Right lobe of liver (tissue), 6 donors: ENCODE results near the gene ENGASE. TPM values are rescaled to one million over a fixed set of nuclear protein-coding genes. Genes with fewer than 3 reads are reported as not detected.
A peak's percentile ranks its signal among the peaks of the same experiment; 100 is the strongest.
"Not testable (repeated sequence)": the region's sequence is repeated elsewhere in the genome, so short reads cannot be mapped to it uniquely, and the experiment has no call there.

Experiments used
- ATAC-seq, 4 donors: fragments of 200-7000 bp; cut with Tn5 transposase; one replicate each; pipeline ENCODE4 v1.9.1; 2020; ENCODE audit warnings: mild to moderate bottlenecking in 4 of 4, moderate library complexity in 4 of 4
- DNase-seq, 3 donors: peaks; one replicate each; pipeline ENCODE4 v3.0.0-alpha.2; 2020
- H3K27ac ChIP-seq, 3 donors: fragments of 200-600 bp; one replicate each; pipeline ENCODE4 v1.8.0; 2022
- H3K27me3 ChIP-seq, 2 donors: fragments of 200-600 bp; one replicate each; pipeline ENCODE4 v1.8.0; 2022
- H3K36me3 ChIP-seq, 4 donors: fragments of 200-600 bp; sonication (generic) in 1 of 4; one replicate each; pipeline versions ENCODE4 v1.5.1 to v1.8.0; 2017 to 2022; ENCODE audit warnings: control low read depth in 1 of 4
- H3K4me1 ChIP-seq, 4 donors: fragments of 200-600 bp; sonication (generic) in 1 of 4; one replicate each; pipeline versions ENCODE4 v1.5.1 to v1.8.0; 2017 to 2022; ENCODE audit warnings: control low read depth in 1 of 4
- H3K4me3 ChIP-seq, 3 donors: fragments of 200-600 bp; one replicate each; pipeline ENCODE4 v1.8.0; 2022
- H3K9me3 ChIP-seq, 4 donors: fragments of 200-600 bp; sonication (generic) in 1 of 4; one replicate each; pipeline versions ENCODE4 v1.5.1 to v1.8.0; 2017 to 2022; ENCODE audit warnings: control low read depth in 1 of 4
- CTCF ChIP-seq, 4 donors: fragments of 200-600 bp in 3 of 4; fragments of 450-650 bp in 1 of 4; IDR thresholded peaks; one replicate each; pipeline versions ENCODE4 v1.5.1 to v1.8.0; 2016 to 2022; ENCODE audit warnings: antibody characterized with exemption in 4 of 4, mild to moderate bottlenecking in 2 of 4
- POLR2A ChIP-seq: fragments of 450-650 bp; IDR thresholded peaks from one replicate; pipeline ENCODE4 v1.6.1; 2017; ENCODE audit warnings: antibody characterized with exemption, mild to moderate bottlenecking
- WGBS: methylation state at CpG from one replicate; pipeline ENCODE4 v1.1.6; 2018; ENCODE audit warnings: low coverage, low lambda C conversion rate; ENCODE audit not compliant: insufficient coverage; ENCODE audit errors: missing lambda C conversion rate; 5-methylcytosine and 5-hydroxymethylcytosine counted together
- intact Hi-C, 2 donors: fragments of 100-400 bp; cut with DNase I; formaldehyde crosslinking; loops; one replicate each; pipeline versions ENCODE4 v1.11.2 to v1.14.1; 2022
- total RNA-seq, 6 experiments: library from RNA; depleted of rRNA in 2 of 6; stranded (reverse); fragments of >200 nt in 2 of 6; fragmentation: NEBNext Ultra II Directional in 3 of 6; extraction: Animal tissue kit (Norgen Biotek cat#: 25700) in 3 of 6; gene quantifications; one replicate each; pipeline versions ENCODE4 v1.1.0 to v1.2.4, GENCODE V29; 2016 to 2023
- donor health status: DM: no; HTN: yes; CAD: no.
- donor health status: DM: no; HTN: no; CAD: no.
- donor health status: DM: no; HTN: no; CAD: no.
- donor health status: DM: no; HTN: yes; CAD: no.
- donor health status: DM: no; HTN: yes; CAD: no.

ENGASE gene
- total RNA-seq, 6 experiments from 2014 or later, result 7.4 to 63.7 (median 39.1) TPM

- no peak for DNase-seq
- Histone ChIP-seq H3K9me3 (no peaks in the 10 kb centered on the region), H3K27ac (no peak overlapping the region), H3K4me3 (no peak overlapping the region), H3K27me3 (no peaks in the 10 kb centered on the region), H3K4me1 (peaks cover 0 to 9% (median 0%) of the 10 kb centered on the region in 4 donors), H3K36me3 (no peaks in the 10 kb centered on the region)
- intact Hi-C loops, result no loop called here
- ATAC-seq, result no peak
- TF ChIP-seq CTCF (IDR thresholded peaks at IDR 0.05) (no peak), POLR2A (no peak)
- 88% methylated on average over 5 of the region's 6 CpGs for WGBS
These were observed 3.4 kb upstream of the ENGASE start for GRCh38 chr17:79071161-79071740.

GRCh38 chr17:79072544-79072943 lies 2.1 kb upstream of the ENGASE start:
- no peak for TF ChIP-seq POLR2A
- no peak for TF ChIP-seq CTCF (IDR thresholded peaks at IDR 0.05)
- peaks cover 0 to 5% (median 0%) of the 10 kb centered on the region in 4 donors for H3K36me3 ChIP-seq
- peaks cover 0 to 10% (median 0%) of the 10 kb centered on the region in 4 donors for H3K4me1 ChIP-seq
- no peak overlapping the region for H3K27ac ChIP-seq
- H3K9me3 ChIP-seq, result no peaks in the 10 kb centered on the region
- ATAC-seq, result no peak
- H3K27me3 ChIP-seq, result no peaks in the 10 kb centered on the region
- intact Hi-C loops, result no loop called here
- DNase-seq, result no peak
- 76% methylated on average over 6 of the region's 10 CpGs for WGBS
- no peak overlapping the region for H3K4me3 ChIP-seq

- Histone ChIP-seq H3K27ac (no peak overlapping the region), H3K27me3 (no peaks in the 10 kb centered on the region), H3K9me3 (no peaks in the 10 kb centered on the region), H3K4me3 (no peak overlapping the region), H3K4me1 (peaks cover 0 to 10% (median 0%) of the 10 kb centered on the region in 4 donors), H3K36me3 (peaks cover 0 to 10% (median under 1%) of the 10 kb centered on the region in 4 donors)
- intact Hi-C loops, result no loop called here
- 100% methylated on average over 3 of the region's 8 CpGs for WGBS
- DNase-seq (no peak), ATAC-seq (no peak)
- TF ChIP-seq POLR2A (no peak), CTCF (IDR thresholded peaks at IDR 0.05) (no peak)
These were observed 1.5 kb upstream of the ENGASE start for GRCh38 chr17:79073016-79073705.

GRCh38 chr17:79073706-79074088 lies 927 bp upstream of the ENGASE start:
- Histone ChIP-seq H3K4me3 (no peak overlapping the region), H3K27me3 (no peaks in the 10 kb centered on the region), H3K4me1 (peaks cover 0 to 10% (median 0%) of the 10 kb centered on the region in 4 donors), H3K36me3 (peaks cover 0 to 14% (median under 1%) of the 10 kb centered on the region in 4 donors), H3K27ac (peak overlapping the region in 1 of 3 donors; percentile 92), H3K9me3 (no peaks in the 10 kb centered on the region)
- DNase-seq (no peak), ATAC-seq (no peak)
- intact Hi-C loops, result no loop called here
- no peak for TF ChIP-seq POLR2A
- no peak for TF ChIP-seq CTCF (IDR thresholded peaks at IDR 0.05)
- 80% methylated on average over 1 of the region's 6 CpGs for WGBS

GRCh38 chr17:79074121-79074648 lies 439 bp upstream of the ENGASE start:
- ATAC-seq, DNase-seq, H3K27me3 ChIP-seq, intact Hi-C loops, H3K9me3 ChIP-seq, H3K4me1 ChIP-seq: not testable (repeated sequence)
- WGBS, result 48% methylated on average over 11 of the region's 22 CpGs
- Histone ChIP-seq H3K4me3 (peak overlapping the region in 1 of 3 donors; percentile 76), H3K36me3 (peaks cover 0 to 19% (median under 1%) of the 10 kb centered on the region in 4 donors), H3K27ac (peak overlapping the region; percentile 6 to 92 (median 60))
